ENCODE data around the gene RTF2.

DNA sequence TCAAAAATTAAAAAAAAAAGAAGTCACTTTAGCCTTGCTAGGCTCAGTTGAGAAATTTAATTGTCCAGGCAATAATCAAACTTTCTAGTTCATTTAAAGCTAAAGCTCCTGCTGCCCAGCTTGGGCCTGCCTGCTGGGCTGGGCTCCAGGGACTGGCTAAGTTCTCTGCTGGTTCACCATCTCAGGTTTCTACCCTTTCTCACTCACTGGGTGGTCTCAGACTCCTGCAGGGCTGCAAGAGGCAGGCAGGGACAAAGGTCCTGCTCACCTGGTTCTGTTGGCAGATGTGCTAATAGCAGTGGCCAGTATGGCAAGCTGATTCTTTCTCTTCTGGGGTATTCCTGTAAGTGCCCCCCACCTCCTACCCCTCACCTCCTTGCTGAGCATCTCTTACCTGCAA, 21.2 kb upstream of the RTF2 start:
- TF ChIP-seq, protein P1, sequence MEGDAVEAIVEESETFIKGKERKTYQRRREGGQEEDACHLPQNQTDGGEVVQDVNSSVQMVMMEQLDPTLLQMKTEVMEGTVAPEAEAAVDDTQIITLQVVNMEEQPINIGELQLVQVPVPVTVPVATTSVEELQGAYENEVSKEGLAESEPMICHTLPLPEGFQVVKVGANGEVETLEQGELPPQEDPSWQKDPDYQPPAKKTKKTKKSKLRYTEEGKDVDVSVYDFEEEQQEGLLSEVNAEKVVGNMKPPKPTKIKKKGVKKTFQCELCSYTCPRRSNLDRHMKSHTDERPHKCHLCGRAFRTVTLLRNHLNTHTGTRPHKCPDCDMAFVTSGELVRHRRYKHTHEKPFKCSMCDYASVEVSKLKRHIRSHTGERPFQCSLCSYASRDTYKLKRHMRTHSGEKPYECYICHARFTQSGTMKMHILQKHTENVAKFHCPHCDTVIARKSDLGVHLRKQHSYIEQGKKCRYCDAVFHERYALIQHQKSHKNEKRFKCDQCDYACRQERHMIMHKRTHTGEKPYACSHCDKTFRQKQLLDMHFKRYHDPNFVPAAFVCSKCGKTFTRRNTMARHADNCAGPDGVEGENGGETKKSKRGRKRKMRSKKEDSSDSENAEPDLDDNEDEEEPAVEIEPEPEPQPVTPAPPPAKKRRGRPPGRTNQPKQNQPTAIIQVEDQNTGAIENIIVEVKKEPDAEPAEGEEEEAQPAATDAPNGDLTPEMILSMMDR (conservative IDR thresholded peaks at IDR 0.05 in 1 of 2, IDR thresholded peaks at IDR 0.05 in 1 of 2; ENCODE audit: low read depth in 1 of 2, low read length in 2 of 2), result no peak
- no peak for TF ChIP-seq EZH2 (IDR thresholded peaks at IDR 0.05; ENCODE audit: low read length, missing control alignments)
